ENCODE results near the gene ANKRD13D.

Gene ANKRD13D

DNA sequence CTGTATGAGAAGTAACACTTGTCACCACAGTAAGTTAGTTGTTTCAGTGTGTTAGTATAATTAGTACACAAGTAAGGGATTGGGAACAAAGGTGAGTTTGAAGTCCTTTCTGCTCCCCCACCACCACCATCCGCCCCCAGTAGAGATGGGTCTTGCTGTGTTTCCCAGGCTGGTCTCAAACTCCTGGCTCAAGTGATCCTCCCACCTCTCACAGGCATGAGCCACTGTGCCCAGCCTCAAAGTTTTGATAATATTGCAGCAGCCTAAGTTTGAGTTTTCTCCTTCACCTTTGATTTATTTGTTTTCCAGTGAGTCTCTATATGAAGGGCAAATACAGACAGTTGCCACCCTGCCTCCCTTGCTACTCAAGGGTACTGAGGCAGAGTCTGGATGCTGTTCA lies 46.6 kb upstream of the ANKRD13D start:
- Histone ChIP-seq H3K36me3 (ENCODE audit: control insufficient read depth, low read length) (peaks cover 67% of the 10 kb centered on the region), H3K9me3 (ENCODE audit: control insufficient read depth, insufficient read depth, low read length) (no peaks in the 10 kb centered on the region), H4K20me1 (ENCODE audit: control insufficient read depth, insufficient read depth, low read depth, low read length) (peaks cover 13% of the 10 kb centered on the region), H3K27ac (ENCODE audit: low read depth, low read length) (no peak overlapping the region), H3K9me2 (replicated peaks; ENCODE audit: control insufficient read depth, low read length) (no peaks in the 10 kb centered on the region), H3K4me3 (ENCODE audit: low read length) (peak overlapping the region; percentile 31; the same call in 1 of the 2 replicates), H3K4me1 (ENCODE audit: control insufficient read depth, low read length) (peaks cover 34% of the 10 kb centered on the region), H3K79me2 (ENCODE audit: control insufficient read depth, low read length) (peaks cover 51% of the 10 kb centered on the region), H3K27me3 (ENCODE audit: control insufficient read depth, low read length) (no peaks in the 10 kb centered on the region), H3F3A (ENCODE audit: control insufficient read depth, insufficient read depth) (peaks cover 19% of the 10 kb centered on the region), H3K4me2 (ENCODE audit: low read length) (peak overlapping the region; percentile 48; the same call in 1 of the 2 replicates)
- TF ChIP-seq, protein P1, sequence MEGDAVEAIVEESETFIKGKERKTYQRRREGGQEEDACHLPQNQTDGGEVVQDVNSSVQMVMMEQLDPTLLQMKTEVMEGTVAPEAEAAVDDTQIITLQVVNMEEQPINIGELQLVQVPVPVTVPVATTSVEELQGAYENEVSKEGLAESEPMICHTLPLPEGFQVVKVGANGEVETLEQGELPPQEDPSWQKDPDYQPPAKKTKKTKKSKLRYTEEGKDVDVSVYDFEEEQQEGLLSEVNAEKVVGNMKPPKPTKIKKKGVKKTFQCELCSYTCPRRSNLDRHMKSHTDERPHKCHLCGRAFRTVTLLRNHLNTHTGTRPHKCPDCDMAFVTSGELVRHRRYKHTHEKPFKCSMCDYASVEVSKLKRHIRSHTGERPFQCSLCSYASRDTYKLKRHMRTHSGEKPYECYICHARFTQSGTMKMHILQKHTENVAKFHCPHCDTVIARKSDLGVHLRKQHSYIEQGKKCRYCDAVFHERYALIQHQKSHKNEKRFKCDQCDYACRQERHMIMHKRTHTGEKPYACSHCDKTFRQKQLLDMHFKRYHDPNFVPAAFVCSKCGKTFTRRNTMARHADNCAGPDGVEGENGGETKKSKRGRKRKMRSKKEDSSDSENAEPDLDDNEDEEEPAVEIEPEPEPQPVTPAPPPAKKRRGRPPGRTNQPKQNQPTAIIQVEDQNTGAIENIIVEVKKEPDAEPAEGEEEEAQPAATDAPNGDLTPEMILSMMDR (IDR thresholded peaks at IDR 0.05; ENCODE audit: low read depth, low read length, poor library complexity, severe bottlenecking): no peak
- TF ChIP-seq EZH2phosphoT487 (IDR thresholded peaks at IDR 0.05; ENCODE audit: borderline replicate concordance, low read length): no peak

DNA sequence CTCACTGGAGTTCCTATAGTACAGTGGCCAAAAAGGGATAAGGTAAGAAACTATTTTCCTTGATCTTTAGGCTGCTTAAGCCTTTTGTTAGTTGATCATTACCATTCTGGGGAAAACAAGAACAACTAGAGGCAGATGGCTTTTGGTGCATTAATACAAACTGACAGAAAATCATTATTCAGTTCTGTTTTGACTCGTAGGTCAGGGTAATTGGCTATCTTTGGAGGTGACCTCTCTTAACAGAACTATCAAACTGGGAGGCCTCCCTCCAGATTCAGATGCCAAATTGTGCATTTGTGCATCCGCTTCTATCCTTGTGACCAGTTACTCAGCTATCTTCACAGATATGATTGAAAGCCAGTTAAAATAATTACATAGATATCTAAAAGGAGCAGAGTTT lies 46.1 kb upstream of the ANKRD13D start:
- Histone ChIP-seq H3K27ac (ENCODE audit: low read depth, low read length) (no peak overlapping the region), H3K9me3 (ENCODE audit: control insufficient read depth, insufficient read depth, low read length) (no peaks in the 10 kb centered on the region), H3K36me3 (ENCODE audit: control insufficient read depth, low read length) (peaks cover 72% of the 10 kb centered on the region), H3F3A (ENCODE audit: control insufficient read depth, insufficient read depth) (peaks cover 14% of the 10 kb centered on the region), H3K9me2 (replicated peaks; ENCODE audit: control insufficient read depth, low read length) (no peaks in the 10 kb centered on the region), H3K4me3 (ENCODE audit: low read length) (no peak overlapping the region), H3K79me2 (ENCODE audit: control insufficient read depth, low read length) (peaks cover 51% of the 10 kb centered on the region), H4K20me1 (ENCODE audit: control insufficient read depth, insufficient read depth, low read depth, low read length) (peaks cover 13% of the 10 kb centered on the region), H3K4me2 (ENCODE audit: low read length) (peak overlapping the region; percentile 48; the same call in 1 of the 2 replicates), H3K4me1 (ENCODE audit: control insufficient read depth, low read length) (peaks cover 34% of the 10 kb centered on the region), H3K27me3 (ENCODE audit: control insufficient read depth, low read length) (no peaks in the 10 kb centered on the region)
- TF ChIP-seq EZH2phosphoT487 (IDR thresholded peaks at IDR 0.05; ENCODE audit: borderline replicate concordance, low read length): no peak
- TF ChIP-seq, protein P1 (IDR thresholded peaks at IDR 0.05; ENCODE audit: low read depth, low read length, poor library complexity, severe bottlenecking): no peak

DNA sequence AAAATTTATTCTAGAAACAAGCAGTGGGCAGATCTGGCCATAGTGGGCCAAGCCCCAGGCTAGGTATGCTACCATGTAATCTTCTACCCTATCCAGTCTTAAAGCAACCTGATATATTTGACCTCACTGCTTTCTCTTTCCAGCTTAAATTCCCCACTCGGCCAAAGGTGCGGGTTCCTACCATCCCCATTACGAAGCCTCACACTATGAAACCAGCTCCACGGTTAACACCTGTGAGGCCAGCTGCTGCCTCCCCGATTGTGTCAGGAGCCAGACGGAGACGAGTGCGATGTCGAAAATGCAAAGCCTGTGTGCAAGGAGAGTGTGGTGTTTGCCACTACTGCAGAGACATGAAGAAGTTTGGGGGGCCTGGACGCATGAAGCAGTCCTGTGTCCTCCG lies 44.1 kb upstream of the ANKRD13D start:
- Histone ChIP-seq H4K20me1 (ENCODE audit: control insufficient read depth, insufficient read depth, low read depth, low read length) (peaks cover 13% of the 10 kb centered on the region), H3K9me2 (replicated peaks; ENCODE audit: control insufficient read depth, low read length) (no peaks in the 10 kb centered on the region), H3K79me2 (ENCODE audit: control insufficient read depth, low read length) (peaks cover 44% of the 10 kb centered on the region), H3F3A (ENCODE audit: control insufficient read depth, insufficient read depth) (0 out of 2 replicates have a peak, but pooled peaks cover 3% of the 10 kb centered on the region), H3K9me3 (ENCODE audit: control insufficient read depth, insufficient read depth, low read length) (no peaks in the 10 kb centered on the region), H3K4me1 (ENCODE audit: control insufficient read depth, low read length) (peaks cover 20% of the 10 kb centered on the region), H3K27ac (ENCODE audit: low read depth, low read length) (no peak overlapping the region), H3K4me2 (ENCODE audit: low read length) (no peak overlapping the region), H3K4me3 (ENCODE audit: low read length) (no peak overlapping the region), H3K27me3 (ENCODE audit: control insufficient read depth, low read length) (no peaks in the 10 kb centered on the region), H3K36me3 (ENCODE audit: control insufficient read depth, low read length) (peaks cover 92% of the 10 kb centered on the region)
- no peak for TF ChIP-seq EZH2phosphoT487 (IDR thresholded peaks at IDR 0.05; ENCODE audit: borderline replicate concordance, low read length)

DNA sequence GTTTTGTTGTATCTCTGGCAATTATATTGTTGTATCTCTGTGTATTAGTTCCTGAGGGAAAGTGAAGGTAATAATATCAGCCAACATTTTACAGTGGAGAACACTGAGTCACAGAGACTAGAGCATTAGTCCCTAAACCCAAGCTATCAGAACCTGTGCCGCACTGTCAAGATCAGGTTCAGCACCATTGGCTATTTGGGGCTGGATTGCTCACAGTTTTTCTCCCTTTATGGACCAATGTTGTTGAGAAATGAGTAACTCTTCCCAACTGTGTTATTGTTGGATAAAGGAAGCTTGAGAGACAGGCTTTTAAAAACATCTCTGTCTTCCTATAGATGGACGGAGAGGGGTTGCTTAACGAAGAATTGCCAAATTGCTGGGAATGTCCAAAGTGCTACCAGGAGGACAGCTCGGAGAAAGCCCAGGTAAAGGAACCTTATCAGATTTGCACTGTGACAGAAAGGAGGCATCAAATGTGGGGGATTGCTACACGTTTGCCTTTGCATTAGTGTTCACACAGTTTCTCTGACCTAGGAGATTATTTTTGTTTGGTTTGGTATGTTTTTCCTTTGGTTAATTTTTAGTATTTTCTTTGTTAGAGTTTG lies 41.1 kb upstream of the ANKRD13D start:
- no peak overlapping the region for H3K27ac ChIP-seq (ENCODE audit: low read depth, low read length)
- H3K36me3 ChIP-seq (ENCODE audit: control insufficient read depth, low read length): peaks cover 95% of the 10 kb centered on the region
- no peaks in the 10 kb centered on the region for H3K4me1 ChIP-seq (ENCODE audit: control insufficient read depth, low read length)
- H3K27me3 ChIP-seq (ENCODE audit: control insufficient read depth, low read length): no peaks in the 10 kb centered on the region
- H3K4me3 ChIP-seq (ENCODE audit: low read length): no peak overlapping the region
- H3K9me3 ChIP-seq (ENCODE audit: control insufficient read depth, insufficient read depth, low read length): no peaks in the 10 kb centered on the region
- H3K4me2 ChIP-seq (ENCODE audit: low read length): no peak overlapping the region
- no peaks in the 10 kb centered on the region for H4K20me1 ChIP-seq (ENCODE audit: control insufficient read depth, insufficient read depth, low read depth, low read length)
- H3K79me2 ChIP-seq (ENCODE audit: control insufficient read depth, low read length): peaks cover 14% of the 10 kb centered on the region
- no peak for TF ChIP-seq EZH2phosphoT487 (IDR thresholded peaks at IDR 0.05; ENCODE audit: borderline replicate concordance, low read length)
- TF ChIP-seq, protein P1 (IDR thresholded peaks at IDR 0.05; ENCODE audit: low read depth, low read length, poor library complexity, severe bottlenecking): no peak
- no peaks in the 10 kb centered on the region for H3F3A ChIP-seq (ENCODE audit: control insufficient read depth, insufficient read depth)
- no peaks in the 10 kb centered on the region for H3K9me2 ChIP-seq (replicated peaks; ENCODE audit: control insufficient read depth, low read length)
